ENCODE data around the gene CACNB1.
A peak's percentile ranks its signal among the peaks of the same experiment; 100 is the strongest.
"Not testable (repeated sequence)": the region's sequence is repeated elsewhere in the genome, so short reads cannot be mapped to it uniquely, and the experiment has no call there.

CACNB1 gene

DNA sequence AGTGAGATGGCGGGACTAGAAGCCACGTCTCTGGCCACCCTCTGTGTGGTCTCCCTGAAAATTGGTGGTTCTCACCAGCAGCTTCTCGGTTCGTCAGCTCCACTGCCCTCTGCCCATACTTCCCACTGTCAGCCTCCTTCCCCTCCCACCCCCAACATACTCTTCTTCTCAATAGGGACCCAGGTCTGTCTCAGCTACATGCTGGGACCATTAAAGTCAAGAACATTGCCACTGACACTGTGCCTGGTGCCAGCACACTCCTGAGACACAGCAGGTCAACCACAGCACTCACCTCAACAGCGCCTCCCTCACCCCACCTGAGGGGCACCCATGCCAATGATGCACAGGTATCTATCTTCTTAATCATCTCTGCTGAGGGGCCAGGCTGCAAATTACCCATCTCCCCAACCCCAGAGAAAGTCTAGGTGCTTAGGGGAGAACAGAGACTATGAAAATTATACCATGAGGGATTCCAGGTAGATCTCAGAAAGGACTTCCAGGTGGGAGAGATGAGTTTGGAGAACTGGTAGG lies 47.3 kb downstream of the CACNB1 start:
- no peak for DNase-seq

DNA sequence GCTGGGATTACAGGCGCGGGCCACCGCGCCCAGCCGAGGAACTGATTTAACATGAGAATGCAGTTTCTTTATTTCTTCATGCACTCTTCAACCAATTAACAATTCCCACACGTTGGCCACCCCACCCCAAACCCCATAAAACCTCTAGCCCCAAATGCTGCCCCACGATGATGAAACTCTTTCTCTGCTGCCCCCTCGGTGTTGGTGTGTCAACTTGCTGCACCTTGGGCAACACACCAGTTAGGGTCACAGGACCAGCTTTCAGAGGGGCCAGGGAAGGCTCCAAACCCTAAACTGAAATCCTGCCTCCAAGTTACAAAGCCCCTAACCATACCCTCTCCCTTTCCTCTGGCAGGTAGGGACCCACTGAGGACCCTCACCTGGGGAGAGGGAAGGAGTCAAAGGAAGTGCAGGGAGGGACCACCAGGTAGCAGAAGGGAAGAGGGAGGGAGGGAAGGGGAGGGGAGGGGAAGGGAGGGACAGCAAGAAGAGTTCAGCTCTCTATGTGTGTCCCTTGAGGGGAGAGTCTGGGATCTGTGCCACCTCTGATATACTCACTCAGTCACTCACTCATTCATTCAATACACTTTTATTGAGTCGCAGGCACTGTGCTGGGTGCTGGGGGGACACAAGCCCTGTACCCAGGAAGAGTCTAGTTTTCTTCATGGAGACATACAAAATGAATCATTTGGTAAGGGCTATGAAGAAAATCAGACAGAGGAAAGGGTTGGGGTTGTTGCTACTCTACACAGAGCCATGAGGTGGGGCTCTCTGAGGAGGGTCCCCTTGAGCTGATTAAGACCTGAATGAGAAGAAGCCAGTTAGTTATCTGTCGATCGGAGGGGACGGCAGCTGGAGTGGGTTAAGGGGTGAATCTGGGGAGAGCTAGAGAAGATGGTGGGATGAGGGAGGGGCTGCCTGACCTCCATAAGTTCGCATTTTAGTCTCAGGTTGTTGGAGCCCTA lies 50.0 kb downstream of the CACNB1 start:
- DNase-seq, result peak; percentile 20

DNA sequence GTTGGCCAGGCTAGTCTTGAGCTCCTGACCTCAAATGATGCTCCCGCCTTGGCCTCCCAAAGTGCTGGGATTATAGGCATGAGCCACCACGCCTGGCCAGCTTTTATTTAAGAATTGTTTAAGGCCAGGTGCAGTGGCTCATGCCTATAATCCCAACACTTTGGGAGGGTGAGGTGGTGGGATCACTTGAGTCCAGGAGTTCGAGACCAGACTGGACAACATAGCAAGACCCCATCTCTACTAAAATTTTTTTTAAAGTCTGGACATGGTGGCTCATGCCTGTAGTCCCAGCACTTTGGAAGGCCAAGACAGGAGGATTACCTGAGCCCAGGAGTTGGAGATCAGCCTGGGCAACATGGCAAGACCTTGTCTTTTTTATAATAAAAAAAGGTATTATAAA lies 51.2 kb downstream of the CACNB1 start:
- no peak for DNase-seq

DNA sequence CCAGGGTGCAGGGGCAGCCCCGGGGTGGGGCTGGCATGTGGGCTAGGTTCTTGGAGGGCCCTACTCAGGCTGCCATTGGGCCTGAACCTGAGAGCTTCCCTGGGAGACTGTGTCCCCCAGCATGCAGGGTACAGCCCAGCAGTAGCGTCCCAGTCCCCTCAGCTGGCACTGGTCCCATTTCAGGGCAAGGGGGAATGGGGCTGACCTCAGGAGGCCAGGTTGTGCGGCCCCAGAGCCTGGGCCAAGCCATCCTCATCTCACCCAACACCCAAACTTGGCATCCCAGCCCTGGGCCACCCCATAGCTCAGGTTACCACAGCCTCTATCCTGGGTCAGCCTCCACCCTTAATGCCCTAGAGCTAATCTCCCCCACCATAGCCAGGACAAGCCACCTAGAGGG lies 52.3 kb downstream of the CACNB1 start:
- DNase-seq, result no peak

DNA sequence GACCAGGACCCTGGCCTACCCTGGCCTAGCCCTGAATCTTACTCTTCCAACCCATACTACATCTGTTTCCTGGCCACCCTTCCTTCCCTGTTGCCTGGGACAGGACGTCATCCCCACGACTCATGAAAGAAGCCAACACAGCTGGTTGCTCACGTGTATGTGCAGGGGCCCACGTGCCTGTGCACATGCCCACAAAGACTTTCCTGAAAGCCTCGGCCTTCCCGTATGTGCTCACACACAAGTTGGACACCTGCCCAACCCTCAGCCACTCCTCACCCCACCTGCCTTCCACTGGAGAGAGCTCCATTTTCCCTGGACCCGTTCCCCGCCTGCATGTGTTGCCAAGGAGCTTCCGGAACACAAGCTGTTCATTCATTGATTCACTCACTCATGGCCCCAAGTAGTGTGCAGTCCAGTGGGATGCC lies 53.0 kb downstream of the CACNB1 start:
- DNase-seq, result peak; percentile 75

DNA sequence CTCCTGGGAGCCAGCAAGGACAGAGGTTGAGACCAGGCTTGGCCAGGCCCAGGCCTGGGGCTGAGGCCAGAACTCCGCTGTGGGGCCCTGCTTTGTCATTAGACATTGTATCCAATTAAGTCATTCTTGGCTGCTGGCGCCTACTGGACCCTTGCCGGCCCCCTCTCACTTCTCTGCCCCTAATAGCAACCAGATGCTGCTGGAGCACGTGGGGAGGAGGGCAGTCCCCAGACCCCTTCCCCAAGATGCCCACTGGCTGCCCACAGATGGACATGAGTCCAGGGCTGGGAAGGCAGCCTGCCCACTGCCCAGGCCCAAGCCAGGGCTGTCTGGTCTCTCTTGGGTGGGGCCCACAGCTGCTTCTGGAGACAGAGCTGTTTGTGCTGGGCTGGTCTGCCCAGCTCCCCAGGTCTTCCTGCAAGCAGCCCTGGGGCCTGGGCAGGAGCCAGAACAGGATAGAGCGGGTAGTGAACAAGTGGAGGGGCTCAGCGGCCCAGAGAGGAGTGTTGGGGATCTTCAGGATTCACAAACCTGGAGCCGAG lies 53.8 kb downstream of the CACNB1 start:
- no peak for DNase-seq

DNA sequence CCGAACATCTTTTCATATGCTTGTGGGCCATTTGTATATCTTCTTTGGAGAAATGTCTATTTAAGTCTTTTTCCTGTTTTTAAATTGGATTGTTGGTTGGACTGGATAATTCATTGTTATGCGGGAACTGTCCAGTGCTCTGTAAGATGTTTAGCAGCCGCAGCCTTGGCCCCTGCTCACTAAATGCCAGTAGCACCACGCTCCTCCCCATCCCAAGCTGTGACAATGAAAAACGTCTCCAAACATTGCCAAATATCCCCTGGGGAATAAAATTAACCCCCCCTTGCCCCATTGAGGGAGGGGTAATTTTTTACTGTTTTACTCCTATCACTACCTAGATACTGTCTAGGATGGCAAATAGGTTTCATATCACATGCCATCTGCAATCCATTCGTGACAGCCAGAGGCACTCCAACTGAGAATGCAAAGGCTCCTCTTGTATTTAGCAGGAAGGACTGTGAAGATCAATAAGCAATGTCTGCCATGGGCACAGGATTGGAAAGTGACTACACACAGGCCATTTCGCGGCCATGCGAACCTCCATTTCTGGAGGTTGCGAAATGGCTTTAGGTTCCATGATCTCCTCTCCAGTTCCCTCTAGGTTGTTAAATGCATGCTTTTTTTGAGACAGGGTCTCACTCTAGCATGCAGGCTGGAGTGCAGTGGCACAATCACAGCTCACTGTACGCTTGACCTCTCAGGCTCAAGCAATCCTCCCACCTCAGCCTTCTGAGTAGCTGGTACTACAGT lies 55.4 kb downstream of the CACNB1 start:
- no peak for DNase-seq

DNA sequence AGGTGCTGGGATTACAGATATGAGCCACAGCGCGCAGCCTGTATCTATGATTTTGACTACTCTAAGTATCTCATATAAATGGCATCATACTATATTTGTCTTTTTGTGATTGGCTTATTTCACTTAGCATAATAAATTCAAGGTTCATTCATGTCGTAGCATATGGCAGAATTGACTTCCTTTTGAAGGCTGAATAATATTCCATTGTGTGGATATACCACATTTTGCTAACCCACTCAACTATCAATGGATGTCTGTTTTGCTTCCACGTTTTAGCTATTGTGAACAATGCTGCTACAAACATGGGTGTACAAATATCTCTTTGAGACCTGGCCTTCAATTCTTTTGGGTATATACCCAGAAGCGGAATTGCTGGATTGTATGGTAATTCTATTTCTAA lies 56.2 kb downstream of the CACNB1 start:
- no peak for DNase-seq

DNA sequence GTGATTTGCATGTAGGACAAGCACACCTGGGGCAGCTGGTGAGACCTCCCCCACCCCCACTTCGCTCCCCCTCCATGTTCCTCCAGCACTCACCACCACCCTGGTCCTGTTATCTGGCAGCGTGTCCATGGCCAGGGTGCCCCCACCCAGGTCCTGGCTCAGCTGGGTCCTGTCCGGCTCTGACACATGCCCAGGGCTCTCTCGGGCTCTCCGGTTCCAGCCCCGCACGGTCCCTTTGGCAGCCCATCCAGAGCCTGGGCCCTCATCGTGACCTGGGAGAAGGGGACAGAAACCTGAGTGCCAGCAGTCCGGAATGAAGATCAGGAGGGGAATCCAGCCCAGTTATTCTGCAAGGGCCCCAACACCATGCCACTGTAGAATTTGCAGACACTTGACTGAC lies 57.9 kb downstream of the CACNB1 start:
- DNase-seq, result no peak

DNA sequence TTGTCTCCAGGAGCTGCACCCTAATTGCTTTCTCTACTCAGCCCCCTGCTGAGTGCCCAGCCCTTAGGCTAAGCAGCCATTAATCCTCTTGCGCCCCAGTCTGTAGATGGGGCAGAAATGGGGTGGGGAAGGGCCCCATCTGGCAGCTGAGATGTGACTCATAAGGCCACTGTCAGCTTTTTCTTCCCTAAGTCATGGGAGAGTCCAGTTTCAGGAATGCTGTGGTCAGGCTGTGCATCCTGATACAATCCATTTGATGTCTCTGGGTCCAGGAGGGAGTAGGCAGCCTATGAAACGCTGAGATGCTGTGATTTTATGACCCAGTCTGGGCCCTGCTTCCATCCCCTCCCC lies 58.3 kb downstream of the CACNB1 start:
- no peak for DNase-seq

DNA sequence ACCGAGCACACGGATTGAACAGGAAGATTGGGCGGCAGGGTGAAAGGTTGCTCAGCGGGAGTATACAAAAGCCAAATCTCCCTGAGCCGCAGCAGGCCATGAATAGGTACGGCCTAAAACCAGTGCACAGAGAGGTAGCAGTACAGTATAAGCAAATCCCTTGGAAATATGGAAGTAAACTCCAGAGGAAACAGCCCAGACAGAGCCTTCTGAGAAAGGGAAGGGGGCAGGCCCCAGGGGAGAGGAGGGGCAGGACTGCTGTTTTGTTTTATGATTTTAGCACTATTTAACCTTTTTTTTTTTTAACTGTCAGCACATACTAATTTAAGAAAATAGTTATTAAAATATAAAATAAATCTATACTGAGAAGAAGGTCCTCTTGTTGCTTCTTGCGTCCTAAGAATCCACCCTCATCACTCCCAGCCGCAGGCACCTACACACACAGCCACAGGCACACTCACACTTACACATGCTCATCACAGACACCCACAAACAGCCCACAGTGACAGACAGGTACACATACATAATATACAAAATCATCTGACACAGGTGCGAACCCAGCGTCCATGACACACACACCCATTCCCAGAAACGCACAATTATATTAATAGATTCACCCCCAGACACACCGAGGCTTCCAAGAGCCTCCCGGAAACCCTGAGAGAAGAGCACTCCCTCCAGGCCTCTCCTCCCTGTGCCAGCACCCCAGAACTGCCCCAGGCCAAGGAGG lies 58.9 kb downstream of the CACNB1 start:
- DNase-seq, result no peak

DNA sequence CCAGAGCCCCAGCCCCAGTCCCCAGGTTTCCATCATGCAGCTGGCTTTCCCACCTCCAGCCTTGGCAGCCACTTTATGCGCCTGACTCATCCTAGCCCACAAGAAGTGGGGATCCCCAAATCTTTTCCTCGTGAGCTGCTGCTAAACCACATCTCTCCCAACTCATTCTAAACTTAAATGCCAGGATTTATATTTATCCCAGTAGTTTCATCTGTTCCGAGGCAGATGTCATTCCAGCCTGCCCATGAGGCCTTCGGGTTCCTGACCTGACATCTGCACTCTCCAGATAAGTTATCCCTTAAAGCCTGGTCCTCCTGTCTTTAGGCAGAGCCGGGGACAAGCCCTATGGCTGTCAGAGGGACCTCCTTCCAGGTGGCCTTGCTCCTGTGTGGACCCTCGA lies 62.6 kb downstream of the CACNB1 start:
- no peak for DNase-seq

DNA sequence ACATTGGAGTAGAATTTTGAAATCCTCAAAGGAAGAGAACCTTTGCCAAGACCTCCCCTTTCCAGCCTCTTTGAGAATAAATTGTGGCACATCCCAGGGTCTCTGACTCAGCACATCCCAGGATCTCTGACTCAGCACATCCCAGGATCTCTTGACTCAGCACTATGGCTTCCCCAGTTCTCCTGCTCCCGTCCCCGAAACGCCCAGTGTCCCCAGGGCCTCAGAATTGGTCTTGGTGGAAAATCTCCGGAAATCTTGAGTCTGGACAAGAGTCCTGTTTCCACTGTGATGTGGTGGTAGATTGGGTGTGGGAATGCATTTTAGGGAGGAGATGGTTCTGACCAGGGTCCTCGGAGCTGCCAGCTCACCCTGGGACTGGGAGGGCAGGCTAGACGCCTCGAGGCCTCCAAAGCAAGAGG lies 65.3 kb downstream of the CACNB1 start:
- DNase-seq, result no peak

DNA sequence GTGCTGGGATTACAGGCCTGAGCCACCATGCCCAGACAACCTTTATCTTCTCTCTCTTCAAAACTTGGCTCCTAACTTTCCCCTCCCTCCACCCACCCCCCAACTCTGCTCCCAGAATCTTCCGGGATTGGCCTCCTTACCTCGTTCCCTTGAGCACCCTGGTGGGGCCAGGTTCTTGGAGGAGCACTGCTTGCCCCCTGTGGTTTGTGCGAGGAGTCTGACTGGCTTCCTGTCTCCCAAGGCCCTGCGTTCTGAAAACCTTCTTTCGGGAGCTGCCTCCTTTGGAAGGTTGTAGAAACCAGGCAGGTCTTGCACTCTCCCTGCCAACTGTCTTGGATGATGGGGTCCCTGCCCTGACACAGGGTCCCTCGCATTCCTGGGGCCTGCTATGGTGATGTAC lies 65.9 kb downstream of the CACNB1 start:
- DNase-seq, result no peak

DNA sequence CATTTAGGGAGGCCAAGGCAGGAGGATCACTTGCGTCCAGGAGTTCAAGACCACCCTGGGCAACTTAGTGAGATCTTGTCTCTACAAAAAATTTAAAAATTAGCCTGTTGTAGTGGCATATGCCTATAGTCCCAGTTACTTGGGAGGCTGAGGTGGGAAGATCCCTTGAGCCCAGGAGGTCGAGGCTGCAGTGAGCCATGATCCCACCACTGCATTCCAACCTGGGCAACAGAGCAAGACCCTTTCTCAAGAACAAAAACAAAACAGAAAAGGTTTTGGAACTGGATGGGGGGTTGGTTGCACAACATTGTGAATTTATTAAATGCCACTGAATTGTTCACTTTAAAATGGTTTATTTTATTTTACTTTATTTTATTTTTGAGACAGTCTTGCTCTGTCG lies 67.3 kb downstream of the CACNB1 start:
- no peak for DNase-seq

DNA sequence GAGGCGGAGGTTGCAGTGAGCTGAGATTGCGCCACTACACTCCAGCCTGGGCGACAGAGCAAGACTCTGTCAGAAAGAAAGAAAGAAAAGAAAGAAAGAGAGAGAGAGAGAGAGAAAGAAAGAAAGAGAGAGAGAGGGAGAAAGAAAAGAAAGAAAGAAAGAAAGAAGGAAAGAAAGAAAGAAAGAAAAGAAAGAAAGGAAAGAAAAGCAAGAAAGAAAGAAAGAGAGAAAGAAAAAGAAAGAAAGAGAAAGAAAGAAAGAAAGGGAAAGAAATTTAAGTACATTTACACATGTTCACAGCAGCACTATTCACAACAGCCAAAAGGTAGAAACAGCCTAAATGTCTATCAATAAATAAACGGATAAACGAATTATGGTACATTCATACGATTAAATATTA lies 67.9 kb downstream of the CACNB1 start:
- DNase-seq, result not testable (repeated sequence)

DNA sequence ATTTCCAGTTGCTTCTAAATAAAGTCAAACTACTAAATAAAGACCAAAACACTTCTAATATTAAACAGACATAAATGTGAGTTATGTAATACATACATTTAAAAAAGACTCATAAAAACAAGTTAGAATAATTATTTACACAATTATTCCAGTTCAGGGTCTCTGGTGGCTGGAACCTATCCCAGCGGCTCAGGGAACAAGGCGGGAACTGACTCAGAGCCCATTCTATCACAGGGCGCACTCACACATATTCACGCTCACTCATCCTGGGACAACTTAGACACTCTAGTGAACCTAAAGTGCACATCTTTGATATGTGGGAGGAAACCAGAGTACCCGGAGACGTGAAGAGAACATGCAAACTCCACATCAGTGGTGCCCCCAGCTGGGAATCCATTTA lies 71.0 kb downstream of the CACNB1 start:
- DNase-seq, result no peak

DNA sequence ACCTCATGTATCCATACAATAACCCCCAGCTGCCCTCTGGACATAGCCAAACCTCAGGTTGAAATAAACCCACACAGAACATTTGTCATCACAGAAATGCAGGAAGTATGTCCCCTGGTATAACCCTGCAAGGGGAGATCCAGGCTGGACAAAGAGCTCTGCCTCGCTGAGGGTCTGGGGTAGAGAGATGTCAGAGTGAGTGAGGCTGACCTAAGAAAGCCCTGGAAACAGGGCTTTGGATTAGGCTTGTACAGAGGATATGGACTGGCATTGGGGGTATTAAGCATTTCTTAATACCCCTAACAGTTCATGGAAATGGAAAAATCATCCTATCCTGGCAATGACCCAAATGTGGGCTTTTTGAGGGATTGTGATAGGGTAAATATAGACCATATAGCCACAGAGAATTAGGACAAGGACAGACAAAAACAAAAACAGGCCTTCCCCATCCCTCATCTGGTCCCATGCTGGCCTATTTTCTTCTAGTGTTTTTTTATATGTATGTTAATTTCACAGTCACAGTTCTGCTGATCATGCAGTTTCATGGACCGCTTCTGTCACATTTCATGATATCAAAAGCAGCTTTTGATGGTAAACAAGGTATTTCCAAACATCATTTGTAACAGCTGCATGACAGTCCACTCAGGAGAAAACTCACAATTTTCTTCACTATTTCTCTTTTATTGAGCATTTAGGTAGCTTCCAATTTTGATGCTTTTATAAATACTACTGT lies 72.2 kb downstream of the CACNB1 start:
- DNase-seq, result no peak

DNA sequence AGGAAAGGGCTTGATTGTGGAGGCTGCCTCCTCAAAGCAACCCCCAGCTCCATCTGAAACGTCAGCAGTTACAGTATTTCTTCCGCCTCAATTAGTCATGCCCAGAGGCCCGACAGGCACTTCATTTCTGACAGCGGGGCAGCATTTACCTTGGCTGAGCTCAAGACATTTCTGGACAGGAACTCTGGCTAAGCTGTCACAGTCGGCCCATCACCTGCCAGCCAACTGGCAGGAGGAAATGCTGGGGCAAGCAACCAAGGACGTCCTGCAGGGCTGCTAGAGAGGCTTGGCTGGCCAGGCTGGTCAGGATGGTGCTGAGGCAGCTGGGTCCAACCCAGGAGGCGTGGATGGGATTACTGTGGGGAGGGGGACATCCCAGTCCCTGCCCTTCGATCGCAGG lies 73.8 kb downstream of the CACNB1 start:
- DNase-seq, result no peak
